SK-N-MC (cell line): ENCODE measurements around the gene TBX3.
"Not testable (repeated sequence)": the region's sequence is repeated elsewhere in the genome, so short reads cannot be mapped to it uniquely, and the experiment has no call there.

Experiments used
- DNase-seq: peaks from one replicate; pipeline ENCODE4 v3.0.0-alpha.2; 2011; ENCODE audit warnings: low read depth, low spot score
- H3K27ac ChIP-seq: fragments of 200-600 bp; sonication (generic); 2 replicates; pipeline ENCODE4 v1.5.1; 2016; ENCODE audit warnings: mixed run types
- H3K36me3 ChIP-seq: fragments of 200-600 bp; sonication (generic); 2 replicates; pipeline ENCODE4 v1.6.1; 2017; ENCODE audit warnings: antibody characterized with exemption, low read length, mixed read lengths; ENCODE audit not compliant: insufficient read depth
- H3K4me3 ChIP-seq: fragments of 200-600 bp; sonication (generic); 2 replicates; pipeline ENCODE4 v1.5.1; 2016
- H3K9ac ChIP-seq: fragments of 200-600 bp; sonication (generic); 2 replicates; pipeline ENCODE4 v1.8.0; 2017; ENCODE audit warnings: mixed run types, mixed read lengths; ENCODE audit not compliant: insufficient read length
- H3K9me3 ChIP-seq: fragments of 200-600 bp; sonication (generic); 2 replicates; pipeline ENCODE4 v1.6.1; 2017; ENCODE audit warnings: low read depth, mild to moderate bottlenecking, antibody characterized with exemption, low read length, moderate library complexity, mixed read lengths
- EZH2 ChIP-seq: fragments of 200-600 bp; sonication (generic); IDR thresholded peaks from one replicate; pipeline ENCODE4 v1.6.1; 2017; ENCODE audit warnings: antibody characterized with exemption
- FOXP2 ChIP-seq: optimal IDR thresholded peaks from 2 replicates; pipeline ENCODE3; 2011; ENCODE audit warnings: mild to moderate bottlenecking, moderate library complexity; ENCODE audit not compliant: insufficient read depth; ENCODE audit errors: extremely low read length, control extremely low read depth
- POLR2AphosphoS5 ChIP-seq: IDR thresholded peaks from 2 replicates; pipeline ENCODE4 v1.6.1; 2012; ENCODE audit warnings: mild to moderate bottlenecking, low read depth, low read length, borderline replicate concordance

Gene TBX3

GRCh38 chr12:114710151-114710550 is 26.2 kb upstream of the TBX3 start:
- H3K36me3 ChIP-seq, result no peaks in the 10 kb centered on the region
- H3K27ac ChIP-seq, result peak overlapping the region; percentile 74
- no peak overlapping the region for H3K9ac ChIP-seq
- no peak for TF ChIP-seq FOXP2
- TF ChIP-seq EZH2, result no peak
- TF ChIP-seq POLR2AphosphoS5, result no peak
- peak overlapping the region; percentile 56 for H3K4me3 ChIP-seq
- peak; percentile 56 for DNase-seq
- no peaks in the 10 kb centered on the region for H3K9me3 ChIP-seq

- TF ChIP-seq POLR2AphosphoS5 (no peak), EZH2 (no peak), FOXP2 (no peak)
- no peak for DNase-seq
- H3K36me3 ChIP-seq, result no peaks in the 10 kb centered on the region
- H3K9ac ChIP-seq, result no peak overlapping the region
- H3K27ac ChIP-seq, result 0 out of 2 replicates have a peak overlapping the region, but pooled peaks have one; percentile 74
- H3K9me3 ChIP-seq, result no peaks in the 10 kb centered on the region
- no peak overlapping the region for H3K4me3 ChIP-seq
Observed at GRCh38 chr12:114709112-114709511, 25.1 kb upstream of the TBX3 start.

- not testable (repeated sequence) for H3K27ac ChIP-seq, DNase-seq, H3K36me3 ChIP-seq, H3K9ac ChIP-seq, H3K9me3 ChIP-seq, H3K4me3 ChIP-seq
Observed at GRCh38 chr12:114708598-114708997, 24.6 kb upstream of the TBX3 start.

GRCh38 chr12:114704096-114704495 is 20.1 kb upstream of the TBX3 start:
- H3K9ac ChIP-seq, result no peak overlapping the region

GRCh38 chr12:114703060-114703493 is 19.1 kb upstream of the TBX3 start:
- H3K9me3 ChIP-seq, result no peaks in the 10 kb centered on the region
- no peaks in the 10 kb centered on the region for H3K36me3 ChIP-seq
- H3K9ac ChIP-seq, result no peak overlapping the region
- TF ChIP-seq POLR2AphosphoS5, result no peak
- no peak for TF ChIP-seq EZH2
- no peak for TF ChIP-seq FOXP2
- H3K27ac ChIP-seq, result no peak overlapping the region
- peak overlapping the region; percentile 56 for H3K4me3 ChIP-seq
- no peak for DNase-seq

More at GRCh38 chr12:114704096-114704495, 20.1 kb upstream of the TBX3 start:
- no peak overlapping the region for H3K27ac ChIP-seq
- no peaks in the 10 kb centered on the region for H3K36me3 ChIP-seq
- DNase-seq, result no peak
- no peak overlapping the region for H3K4me3 ChIP-seq
- H3K9me3 ChIP-seq, result no peaks in the 10 kb centered on the region
- no peak for TF ChIP-seq POLR2AphosphoS5
- no peak for TF ChIP-seq FOXP2
- TF ChIP-seq EZH2, result no peak

- Histone ChIP-seq H3K27ac (no peak overlapping the region), H3K9ac (no peak overlapping the region), H3K4me3 (no peak overlapping the region; the same call in 1 of the 2 replicates), H3K36me3 (no peaks in the 10 kb centered on the region), H3K9me3 (no peaks in the 10 kb centered on the region)
- no peak for TF ChIP-seq EZH2
- no peak for TF ChIP-seq FOXP2
- TF ChIP-seq POLR2AphosphoS5, result no peak
- no peak for DNase-seq
Observed at GRCh38 chr12:114702462-114702861, 18.5 kb upstream of the TBX3 start.

- Histone ChIP-seq H3K4me3 (no peak overlapping the region), H3K36me3 (no peaks in the 10 kb centered on the region), H3K27ac (no peak overlapping the region), H3K9me3 (no peaks in the 10 kb centered on the region), H3K9ac (no peak overlapping the region)
- no peak for TF ChIP-seq EZH2
- no peak for TF ChIP-seq FOXP2
- no peak for TF ChIP-seq POLR2AphosphoS5
- no peak for DNase-seq
Observed at GRCh38 chr12:114701553-114701952, 17.6 kb upstream of the TBX3 start.

GRCh38 chr12:114701104-114701414 is 17.1 kb upstream of the TBX3 start:
- DNase-seq, result no peak
- no peak for TF ChIP-seq POLR2AphosphoS5
- TF ChIP-seq FOXP2, result no peak
- TF ChIP-seq EZH2, result no peak
- no peak overlapping the region for H3K27ac ChIP-seq
- no peaks in the 10 kb centered on the region for H3K9me3 ChIP-seq
- no peaks in the 10 kb centered on the region for H3K36me3 ChIP-seq
- no peak overlapping the region for H3K9ac ChIP-seq
- no peak overlapping the region for H3K4me3 ChIP-seq

- H3K36me3 ChIP-seq, result no peaks in the 10 kb centered on the region
- no peak for DNase-seq
- H3K9ac ChIP-seq, result no peak overlapping the region
- no peak overlapping the region for H3K4me3 ChIP-seq
- H3K27ac ChIP-seq, result no peak overlapping the region
- TF ChIP-seq FOXP2, result no peak
- no peak for TF ChIP-seq POLR2AphosphoS5
- TF ChIP-seq EZH2, result no peak
- H3K9me3 ChIP-seq, result no peaks in the 10 kb centered on the region
Observed at GRCh38 chr12:114700392-114701103, 16.6 kb upstream of the TBX3 start.

GRCh38 chr12:114698566-114699163 is 14.7 kb upstream of the TBX3 start:
- Histone ChIP-seq H3K9ac (no peak overlapping the region), H3K9me3 (no peaks in the 10 kb centered on the region), H3K36me3 (no peaks in the 10 kb centered on the region), H3K4me3 (no peak overlapping the region), H3K27ac (no peak overlapping the region)
- TF ChIP-seq EZH2, result no peak
- TF ChIP-seq FOXP2, result no peak
- TF ChIP-seq POLR2AphosphoS5, result no peak
- no peak for DNase-seq
